Endothelial cell of umbilical vein (primary cell): ENCODE data around the gene RRAGB.

ENCODE experiments used
- EZH2 ChIP-seq: IDR thresholded peaks from 2 replicates; pipeline ENCODE4 v1.6.1; 2012; ENCODE audit warnings: borderline replicate concordance, low read depth, mild to moderate bottlenecking, moderate library complexity, low read length, inconsistent platforms; ENCODE audit not compliant: severe bottlenecking
- FOS ChIP-seq: IDR thresholded peaks from 2 replicates; pipeline ENCODE4 v1.6.1; 2011; ENCODE audit warnings: mild to moderate bottlenecking, low read length, moderate library complexity, borderline replicate concordance; ENCODE audit not compliant: insufficient read depth
- GATA2 ChIP-seq: IDR thresholded peaks from 2 replicates; pipeline ENCODE4 v1.7.0; 2011; ENCODE audit warnings: low read depth, mild to moderate bottlenecking, moderate library complexity, mixed read lengths, low read length; ENCODE audit not compliant: insufficient read length, insufficient read depth
- JUN ChIP-seq: IDR thresholded peaks from 2 replicates; pipeline ENCODE4 v1.6.1; 2011; ENCODE audit warnings: borderline replicate concordance, low read depth; ENCODE audit not compliant: insufficient read length, insufficient read depth
- MAX ChIP-seq: IDR thresholded peaks from 2 replicates; pipeline ENCODE4 v1.6.1; 2011; ENCODE audit not compliant: insufficient read depth, insufficient read length
- MYC ChIP-seq: IDR thresholded peaks from one replicate; pipeline ENCODE4 v1.6.1; 2011; ENCODE audit warnings: mild to moderate bottlenecking, low read depth, low read length
- POLR2A ChIP-seq: IDR thresholded peaks from 2 replicates; pipeline ENCODE4 v1.6.1; 2012; ENCODE audit warnings: low read depth, mild to moderate bottlenecking, control low read depth, low read length
- POLR2AphosphoS5 ChIP-seq: IDR thresholded peaks from 2 replicates; pipeline ENCODE4 v1.6.1; 2012; ENCODE audit warnings: low read depth, mild to moderate bottlenecking, control low read depth, low read length, moderate library complexity; ENCODE audit not compliant: insufficient read depth
- TF ChIP-seq, protein P1 (sequence below), 2 donors: IDR thresholded peaks; 1 replicate in 1 of 2; 2 replicates in 1 of 2; pipeline ENCODE4 v1.5.1; 2011; ENCODE audit warnings: low read length in 2 of 2, mild to moderate bottlenecking in 2 of 2, moderate library complexity in 2 of 2, control low read depth in 1 of 2, inconsistent platforms in 1 of 2, low read depth in 1 of 2; ENCODE audit not compliant: insufficient read depth in 1 of 2; ENCODE audit errors: extremely low read depth in 1 of 2

- no peak for TF ChIP-seq MYC
- no peak for TF ChIP-seq POLR2AphosphoS5
- TF ChIP-seq, protein P1, sequence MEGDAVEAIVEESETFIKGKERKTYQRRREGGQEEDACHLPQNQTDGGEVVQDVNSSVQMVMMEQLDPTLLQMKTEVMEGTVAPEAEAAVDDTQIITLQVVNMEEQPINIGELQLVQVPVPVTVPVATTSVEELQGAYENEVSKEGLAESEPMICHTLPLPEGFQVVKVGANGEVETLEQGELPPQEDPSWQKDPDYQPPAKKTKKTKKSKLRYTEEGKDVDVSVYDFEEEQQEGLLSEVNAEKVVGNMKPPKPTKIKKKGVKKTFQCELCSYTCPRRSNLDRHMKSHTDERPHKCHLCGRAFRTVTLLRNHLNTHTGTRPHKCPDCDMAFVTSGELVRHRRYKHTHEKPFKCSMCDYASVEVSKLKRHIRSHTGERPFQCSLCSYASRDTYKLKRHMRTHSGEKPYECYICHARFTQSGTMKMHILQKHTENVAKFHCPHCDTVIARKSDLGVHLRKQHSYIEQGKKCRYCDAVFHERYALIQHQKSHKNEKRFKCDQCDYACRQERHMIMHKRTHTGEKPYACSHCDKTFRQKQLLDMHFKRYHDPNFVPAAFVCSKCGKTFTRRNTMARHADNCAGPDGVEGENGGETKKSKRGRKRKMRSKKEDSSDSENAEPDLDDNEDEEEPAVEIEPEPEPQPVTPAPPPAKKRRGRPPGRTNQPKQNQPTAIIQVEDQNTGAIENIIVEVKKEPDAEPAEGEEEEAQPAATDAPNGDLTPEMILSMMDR (IDR thresholded peaks at IDR 0.05; ENCODE audit: extremely low read depth in 1 of 2, insufficient read depth in 1 of 2, low read depth in 1 of 2, low read length in 2 of 2) = no peak
- TF ChIP-seq MAX = no peak
- TF ChIP-seq POLR2A = no peak
- no peak for TF ChIP-seq JUN
- no peak for TF ChIP-seq EZH2
- no peak for TF ChIP-seq GATA2
- no peak for TF ChIP-seq FOS
Measured at GRCh38 chrX:55794405-55794804, 76.9 kb downstream of the RRAGB start.
